Fibroblast of skin of left biceps (primary cell): ENCODE results near the gene WNT2.
"Not testable (repeated sequence)": the region's sequence is repeated elsewhere in the genome, so short reads cannot be mapped to it uniquely, and the experiment has no call there.

ENCODE experiments used
- DNase-seq, 2 experiments: peaks; one replicate each; pipeline ENCODE4 v3.0.0-alpha.2; 2013; ENCODE audit warnings: low read depth in 2 of 2

WNT2 gene

DNA sequence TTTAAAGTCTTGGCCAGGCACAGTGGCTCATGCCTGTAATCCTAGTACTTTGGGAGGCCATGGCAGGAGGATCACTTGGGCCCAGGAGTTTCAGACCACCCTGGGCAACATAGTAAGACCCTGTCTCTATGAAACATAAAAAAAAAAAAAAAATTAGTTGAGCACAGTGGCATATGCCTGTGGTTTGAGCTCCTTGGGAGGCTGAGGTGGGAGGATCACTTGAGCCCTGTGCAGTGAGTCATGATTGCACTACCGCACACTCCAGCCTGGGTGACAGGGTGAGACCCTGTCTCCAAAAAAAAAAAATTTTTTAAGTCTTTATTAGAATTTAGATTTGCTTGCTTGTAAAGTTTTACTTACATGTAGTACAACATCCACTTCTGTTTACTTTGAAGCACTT lies 14.0 kb downstream of the WNT2 start:
- no peak for DNase-seq

DNA sequence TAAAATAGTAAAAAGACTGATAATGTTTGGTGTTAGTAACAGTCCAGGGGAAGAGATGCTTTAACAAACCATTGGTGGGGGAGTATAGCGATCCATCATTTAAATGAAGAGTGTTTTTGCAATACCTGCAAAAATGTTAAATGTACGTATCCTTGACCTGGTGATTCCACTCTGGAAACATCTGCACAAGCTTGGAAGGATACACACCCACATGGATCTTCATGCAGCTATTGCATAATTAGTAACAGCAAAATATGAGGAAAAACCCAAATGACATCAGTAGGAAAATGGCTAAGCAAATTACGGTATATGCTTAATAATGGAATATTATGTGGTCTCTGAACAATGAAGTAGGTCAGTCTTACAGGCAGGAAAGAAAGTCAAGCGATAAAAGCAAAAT lies 20.5 kb downstream of the WNT2 start:
- no peak for DNase-seq

DNA sequence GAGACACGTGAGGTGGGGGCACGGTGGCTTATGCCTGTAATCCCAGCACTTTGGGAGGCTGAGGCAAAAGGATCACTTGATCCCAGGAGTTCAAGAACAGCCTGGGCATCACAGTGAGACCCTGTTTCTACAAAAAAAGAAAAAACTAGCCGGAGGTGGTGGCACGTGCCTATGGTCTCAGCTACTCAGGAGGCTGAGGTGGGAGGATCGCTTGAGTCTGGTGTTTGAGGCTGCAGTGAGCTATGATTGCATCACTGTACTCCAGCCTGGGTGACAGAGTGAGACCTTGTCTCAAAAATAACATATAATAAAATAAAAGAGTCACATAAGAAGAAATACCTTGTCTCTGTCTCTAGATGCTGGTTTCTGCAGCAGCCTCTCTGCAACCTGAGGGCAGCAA lies 22.4 kb downstream of the WNT2 start:
- DNase-seq = not testable (repeated sequence)

DNA sequence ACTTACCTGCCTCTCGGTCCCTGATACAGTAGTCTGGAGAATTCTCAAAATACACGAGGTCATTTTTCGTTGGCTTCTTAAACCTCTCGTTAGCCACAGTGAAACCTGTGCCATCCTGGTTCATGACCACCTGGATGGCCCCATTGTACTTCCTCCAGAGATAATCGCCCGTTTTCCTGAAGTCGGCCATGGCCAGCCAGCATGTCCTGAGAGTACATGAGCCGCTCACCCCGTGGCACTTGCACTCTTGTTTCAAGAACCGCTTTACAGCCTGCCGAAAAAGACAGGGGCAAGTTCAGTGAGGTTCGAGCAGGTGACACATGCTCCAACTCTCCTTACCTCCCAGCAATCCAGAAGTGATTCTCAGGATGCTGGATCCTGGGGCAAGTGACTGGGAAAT lies 25.3 kb downstream of the WNT2 start:
- DNase-seq = no peak

DNA sequence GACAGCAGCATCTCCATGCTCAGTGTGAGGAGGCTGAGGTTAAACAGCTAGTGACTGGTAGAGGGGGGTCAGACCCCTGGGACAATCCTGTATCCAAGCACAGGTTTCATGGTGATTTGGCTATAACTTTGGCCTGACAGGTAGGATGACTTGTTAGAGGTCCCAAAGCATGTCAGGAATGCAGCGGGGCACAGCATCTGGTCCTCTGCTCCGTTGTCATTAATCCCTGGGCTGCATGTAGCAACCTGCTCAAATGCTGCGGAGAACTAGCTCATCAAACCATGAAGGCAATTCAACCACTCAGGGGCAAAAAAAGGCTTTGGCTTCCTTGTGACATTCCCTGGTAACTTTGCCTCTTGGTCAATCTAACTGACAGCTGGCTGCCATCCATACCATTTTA lies 26.8 kb downstream of the WNT2 start:
- DNase-seq = no peak

DNA sequence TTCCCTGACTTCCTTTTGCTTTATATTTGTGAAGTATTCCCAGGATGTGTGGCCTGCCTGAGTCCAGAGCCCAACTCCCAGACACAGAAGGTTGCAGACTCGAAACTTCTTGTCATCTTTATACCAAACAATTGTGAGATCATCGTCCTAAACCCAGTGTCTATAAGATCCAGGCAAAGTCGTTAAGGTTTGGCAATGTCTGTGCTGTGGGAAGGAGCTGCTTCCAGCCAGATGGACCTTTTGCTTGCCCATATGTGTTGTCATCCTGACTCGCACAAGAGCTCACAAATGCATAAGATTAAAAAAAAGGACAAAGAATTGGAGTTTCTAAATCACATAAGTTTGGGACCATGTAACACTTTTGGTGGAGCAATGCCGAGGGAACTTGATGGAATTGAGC lies 37.0 kb downstream of the WNT2 start:
- no peak for DNase-seq

DNA sequence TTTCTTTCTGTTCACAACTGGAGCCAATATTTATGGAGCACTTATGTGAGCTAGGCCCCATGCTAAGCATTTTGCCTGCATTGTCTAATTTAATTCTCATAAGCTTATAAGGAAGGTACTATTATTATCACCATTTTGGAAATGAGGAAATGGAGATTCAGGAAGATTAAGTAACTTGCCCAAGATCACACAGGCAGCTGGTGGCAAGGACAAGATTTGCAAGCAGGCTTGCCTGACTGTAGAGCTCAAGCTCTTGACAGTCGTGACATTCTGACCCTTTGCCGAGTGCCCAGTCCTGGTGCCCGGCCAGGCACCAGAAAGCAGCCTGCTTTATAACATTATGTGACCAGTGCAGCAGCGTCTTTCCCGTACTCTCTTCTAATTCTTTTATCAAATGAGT lies 38.2 kb downstream of the WNT2 start:
- no peak for DNase-seq

DNA sequence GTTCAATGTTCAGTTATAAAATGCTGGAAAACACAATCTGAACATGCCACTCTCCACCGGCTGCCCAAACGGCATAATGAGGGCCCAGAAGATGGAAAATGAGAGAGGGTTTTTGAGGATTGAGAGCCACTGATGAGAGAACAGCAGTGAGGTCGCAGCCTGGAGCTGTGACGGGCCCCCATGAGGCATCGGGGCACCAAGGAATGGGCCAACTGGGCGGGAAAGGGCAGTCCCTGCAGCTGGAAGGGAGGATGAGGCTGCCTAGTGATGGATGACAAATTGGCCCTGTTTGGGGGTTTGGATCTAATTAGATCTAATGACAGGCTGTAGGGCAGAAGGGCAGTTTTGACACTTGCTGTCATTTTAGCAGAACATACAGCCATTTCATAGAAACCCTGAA lies 39.1 kb downstream of the WNT2 start:
- DNase-seq = no peak

DNA sequence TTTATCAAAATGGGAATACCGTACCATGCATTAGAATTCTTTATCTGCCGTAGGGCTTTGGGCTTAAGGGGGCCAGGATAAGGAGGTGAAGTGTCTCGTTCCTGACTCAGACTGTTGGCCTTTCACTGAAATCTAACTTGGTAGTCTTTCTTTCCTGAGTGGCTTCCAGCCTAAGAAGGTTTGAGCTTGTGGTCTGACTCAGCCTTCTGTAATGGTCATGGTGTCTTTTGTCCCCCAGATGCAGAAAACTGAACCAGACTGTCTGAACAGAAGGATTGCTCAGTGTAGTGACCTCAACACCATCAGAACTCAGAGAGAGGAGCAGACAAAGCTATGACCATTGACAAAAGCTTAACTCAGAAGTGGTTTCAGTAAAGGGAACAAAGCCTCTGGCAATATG lies 39.5 kb downstream of the WNT2 start:
- DNase-seq = peak in 1 of 2 experiments; percentile 41

DNA sequence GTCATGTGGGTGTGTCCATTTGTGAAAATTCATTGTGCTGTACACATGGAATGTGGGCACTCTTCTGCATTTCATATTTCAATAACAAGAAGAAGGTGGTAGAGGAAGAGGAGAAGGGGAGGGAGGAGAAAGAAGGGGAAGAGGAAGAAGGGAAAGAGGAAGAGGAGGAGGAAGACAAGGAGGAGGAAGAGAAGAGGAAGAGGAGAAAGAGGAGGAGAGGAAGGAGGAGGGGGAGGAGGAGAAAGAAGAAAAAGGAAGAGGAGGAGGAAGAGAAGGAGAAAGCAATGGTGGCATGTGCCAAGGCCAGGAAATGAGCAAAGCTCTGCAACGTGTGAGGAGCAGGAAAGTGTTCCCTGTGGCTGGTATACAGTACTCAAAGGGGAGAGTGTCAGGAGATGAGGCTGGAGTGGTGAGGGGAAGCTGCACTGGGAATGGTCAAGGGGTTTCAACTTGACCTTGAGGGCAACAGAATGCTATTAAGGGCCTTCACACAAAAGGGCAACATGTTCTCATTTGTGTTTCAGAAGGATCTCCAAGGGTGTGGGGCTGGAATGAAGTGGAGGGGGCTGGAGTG lies 40.5 kb downstream of the WNT2 start:
- no peak for DNase-seq

DNA sequence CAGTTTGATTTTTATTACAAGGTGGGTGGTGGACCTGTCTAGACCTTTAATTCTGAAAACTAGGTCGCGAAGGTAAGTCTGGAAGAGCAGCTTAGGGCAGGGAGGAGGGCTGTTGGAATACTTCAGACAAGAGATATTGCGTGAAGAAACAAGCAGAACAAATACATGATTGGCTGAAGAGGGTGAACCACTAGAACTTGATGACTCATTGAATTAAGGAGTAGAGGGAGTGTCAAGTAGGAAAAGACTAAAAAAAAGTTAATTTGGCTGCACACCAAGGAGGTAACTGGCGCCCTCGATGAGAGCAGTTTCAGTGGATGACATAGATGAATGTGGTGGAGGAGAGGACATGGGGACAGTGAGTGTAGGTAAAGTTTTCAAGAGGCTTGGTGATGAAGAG lies 41.3 kb downstream of the WNT2 start:
- DNase-seq = no peak

DNA sequence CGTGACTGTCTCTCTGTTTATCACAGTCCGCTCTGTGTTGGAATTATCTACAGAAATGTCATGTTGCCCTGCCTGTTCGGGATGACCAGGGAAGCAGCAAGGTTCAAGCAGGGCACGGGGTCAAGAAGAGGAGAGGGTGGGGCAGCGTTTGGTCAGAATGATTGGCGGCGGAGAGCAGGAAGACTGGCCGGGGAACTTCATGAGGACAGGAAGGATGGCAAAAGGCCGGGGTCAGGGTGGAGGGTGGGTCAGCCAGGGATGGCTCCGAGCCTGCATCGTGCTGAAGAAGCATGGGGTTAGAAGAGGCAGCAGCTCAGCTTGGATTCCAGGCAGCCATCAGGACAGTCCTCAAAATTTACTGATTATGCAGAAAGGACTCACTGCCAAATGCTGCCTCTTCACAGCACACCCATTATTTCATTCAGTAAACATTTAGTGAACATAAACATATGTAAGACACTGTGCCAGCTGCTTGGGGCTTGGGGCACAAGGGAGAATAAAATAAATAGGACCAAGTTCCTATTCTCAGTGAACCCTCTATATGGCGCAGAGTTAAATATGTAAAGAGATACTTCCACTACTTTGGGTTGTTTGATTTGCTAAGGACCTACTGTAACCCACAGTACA lies 42.8 kb downstream of the WNT2 start:
- no peak for DNase-seq

DNA sequence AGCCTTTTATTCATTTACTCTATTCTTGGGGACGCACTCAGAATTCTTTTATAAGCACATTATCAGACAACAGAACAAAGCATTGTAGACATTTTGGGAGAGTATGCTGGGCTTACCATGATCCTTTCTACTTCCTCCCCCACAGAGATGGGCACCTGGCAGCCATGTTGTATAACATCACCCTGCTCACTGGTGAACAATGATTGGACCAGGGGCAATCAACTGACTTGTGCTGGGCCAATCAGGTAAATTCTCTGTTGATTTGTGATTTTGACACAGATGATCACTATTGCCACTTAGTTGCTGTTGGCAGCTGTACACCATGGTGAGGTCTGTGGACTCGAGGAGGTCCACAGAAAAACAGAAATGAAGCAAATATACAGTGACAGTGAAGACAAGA lies 43.7 kb downstream of the WNT2 start:
- no peak for DNase-seq

DNA sequence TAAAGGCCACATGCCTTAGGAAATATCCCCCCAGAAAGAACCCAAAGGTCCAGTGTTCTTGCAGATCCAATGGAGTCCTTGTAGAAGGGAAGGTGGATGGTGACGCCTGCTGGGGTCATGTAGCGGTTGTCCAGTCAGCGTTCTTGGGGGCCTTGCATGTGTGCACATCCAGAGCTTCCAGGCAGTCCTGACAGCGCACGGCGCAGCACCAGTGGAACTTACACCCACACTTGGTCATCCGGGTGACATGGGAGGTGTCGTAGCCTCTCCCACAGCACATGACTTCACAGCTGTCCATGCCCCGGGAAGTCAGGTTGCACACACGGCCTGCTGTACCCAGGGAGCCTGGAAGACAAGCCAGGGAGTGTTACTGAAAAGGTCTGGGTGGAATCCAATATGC lies 44.8 kb downstream of the WNT2 start:
- no peak for DNase-seq

DNA sequence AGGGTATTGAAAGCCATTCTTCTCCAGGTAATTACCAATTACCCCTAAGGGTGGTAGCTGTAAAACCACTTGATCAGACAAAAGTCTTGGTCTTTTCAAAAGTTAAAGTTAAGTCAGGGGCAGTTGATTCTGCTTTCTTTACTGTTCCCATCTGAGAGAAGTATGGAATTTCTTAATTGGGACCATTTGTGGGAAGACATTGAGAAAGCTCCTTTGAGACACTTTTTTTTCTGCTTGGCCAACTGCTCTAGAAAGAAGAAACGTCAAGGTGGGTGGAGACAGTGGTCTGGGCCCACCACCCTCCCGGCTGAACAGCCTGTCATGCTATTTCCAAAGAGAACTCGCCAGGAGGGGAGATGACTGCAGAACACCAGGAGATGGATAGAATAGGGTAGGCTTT lies 45.3 kb downstream of the WNT2 start:
- no peak for DNase-seq

DNA sequence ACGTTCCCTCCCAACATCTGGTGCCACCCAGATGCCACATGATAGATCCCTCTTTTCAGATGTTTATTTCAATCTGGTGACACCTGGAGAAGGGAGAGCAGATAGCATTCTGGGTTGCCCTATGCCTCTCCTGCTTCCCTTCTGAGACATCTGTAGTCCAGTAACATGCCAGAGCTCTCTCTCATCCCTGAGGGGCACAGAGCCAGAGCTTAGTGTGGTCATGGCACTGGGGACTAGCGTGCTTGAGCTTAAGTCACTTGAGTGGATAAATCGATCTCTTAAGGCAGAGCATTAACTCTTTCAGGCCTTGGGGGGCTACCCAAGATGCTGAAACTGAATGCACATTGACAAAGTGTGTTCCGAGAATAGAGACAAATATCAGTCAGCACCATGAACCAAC lies 47.9 kb downstream of the WNT2 start:
- no peak for DNase-seq

DNA sequence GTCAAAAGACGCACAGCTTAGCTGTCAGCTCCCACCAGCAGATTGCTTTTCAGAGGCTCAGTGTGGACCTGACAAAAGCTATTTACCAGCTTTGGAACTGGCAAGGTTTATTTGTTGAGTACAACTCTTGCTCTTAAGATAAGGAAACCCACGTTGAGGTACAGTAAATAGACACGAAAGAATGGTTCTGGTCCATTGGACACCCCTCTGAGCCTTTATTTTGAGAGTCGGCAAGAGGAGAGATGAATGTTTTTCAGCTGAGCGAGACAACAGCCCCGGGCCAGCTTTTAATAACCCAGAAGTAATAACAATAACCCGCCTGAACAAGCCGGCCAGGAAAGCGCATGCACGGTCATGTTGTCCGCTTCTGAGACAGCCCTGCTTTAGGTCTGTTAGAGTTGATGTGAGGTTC lies 49.0 kb downstream of the WNT2 start:
- no peak for DNase-seq

DNA sequence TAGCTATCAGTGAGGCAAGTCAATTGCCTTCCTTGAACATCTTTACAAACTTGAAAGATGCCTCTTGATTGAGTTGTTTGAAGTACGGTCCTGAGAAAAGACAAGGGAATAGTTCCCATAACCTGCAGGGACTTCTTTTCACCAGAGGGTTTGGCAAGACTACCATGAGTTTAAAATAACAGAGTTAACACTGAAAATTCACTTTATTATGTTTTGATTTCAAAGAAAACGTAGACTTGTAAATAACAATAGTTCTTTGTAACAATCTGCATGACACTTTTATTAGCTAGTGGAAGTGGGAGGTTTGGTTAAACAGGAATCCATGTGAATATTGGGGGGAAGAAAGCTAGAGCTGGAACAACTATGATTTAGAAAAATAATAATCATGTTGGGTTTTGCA lies 49.5 kb downstream of the WNT2 start:
- no peak for DNase-seq

DNA sequence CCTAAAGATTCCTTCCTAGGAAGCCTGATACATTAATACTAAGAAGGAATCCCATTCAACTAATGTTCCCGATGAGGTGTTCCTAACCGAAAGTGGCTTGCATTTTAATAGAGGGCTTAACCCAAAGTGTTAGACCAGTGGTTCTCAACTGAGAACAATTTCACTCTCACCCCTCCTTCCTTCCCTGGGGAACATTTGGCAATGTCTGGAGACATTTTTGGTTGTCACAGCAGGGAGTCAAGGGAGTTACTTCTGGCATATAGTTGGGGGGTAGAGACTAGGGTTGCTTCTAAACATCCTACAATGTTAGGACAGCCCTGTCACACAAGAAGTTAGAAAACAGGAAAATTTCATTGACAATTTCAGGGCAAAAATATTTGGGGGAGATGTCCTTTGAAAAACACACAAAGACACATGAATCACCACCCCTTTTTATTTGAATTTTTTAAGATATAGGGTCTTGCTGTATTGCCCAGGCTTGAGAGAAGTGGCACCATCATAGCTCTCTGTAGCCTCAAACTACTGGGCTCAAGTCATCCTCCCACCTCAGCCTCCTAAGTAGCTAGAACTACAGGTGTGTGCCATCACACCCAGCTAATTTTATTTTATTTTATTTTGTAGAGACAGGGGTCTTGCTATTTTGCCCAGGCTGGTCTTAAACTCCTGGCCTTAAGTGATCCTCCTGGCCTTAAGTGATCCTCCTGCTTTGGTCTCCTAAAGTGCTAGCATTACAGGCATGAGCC lies 50.7 kb downstream of the WNT2 start:
- no peak for DNase-seq

DNA sequence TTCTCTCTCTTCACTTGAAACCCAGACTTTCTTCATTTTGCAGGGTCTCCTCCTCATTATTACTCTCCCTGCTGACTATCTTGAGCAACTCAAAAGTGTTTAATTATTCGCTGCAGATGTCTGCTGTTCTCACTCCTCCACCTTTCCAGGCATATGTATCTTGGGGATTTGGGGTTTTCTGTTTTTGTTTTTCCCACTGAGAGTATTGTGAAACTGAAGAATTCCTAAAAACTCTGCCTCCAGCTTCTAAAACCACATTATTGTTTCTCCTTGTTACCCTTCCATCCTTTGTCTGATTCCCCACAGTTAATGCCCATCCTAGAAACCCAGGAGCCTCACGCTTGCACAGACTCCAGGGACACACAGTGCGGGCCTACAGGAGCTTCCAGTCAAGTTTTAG lies 51.3 kb downstream of the WNT2 start:
- DNase-seq = no peak

DNA sequence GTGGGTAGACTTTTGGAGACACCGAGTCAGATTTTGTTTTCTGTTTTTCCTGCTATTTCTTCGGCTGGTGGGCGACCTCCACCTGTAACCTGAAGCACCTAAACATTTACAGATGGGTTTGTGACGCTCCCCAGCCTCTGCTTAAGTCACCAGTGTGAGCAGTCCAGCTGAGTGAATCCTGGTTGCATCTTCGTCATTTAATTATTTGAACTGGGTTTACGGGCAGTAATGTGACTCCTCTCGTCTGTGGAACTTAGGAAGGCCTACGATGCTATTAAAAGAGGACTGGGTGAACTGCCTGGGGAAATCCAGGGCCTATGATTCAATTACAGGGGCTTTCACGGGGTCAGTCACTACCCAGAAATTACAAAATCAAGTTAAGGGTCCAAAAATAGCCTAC lies 52.5 kb downstream of the WNT2 start:
- DNase-seq = no peak

DNA sequence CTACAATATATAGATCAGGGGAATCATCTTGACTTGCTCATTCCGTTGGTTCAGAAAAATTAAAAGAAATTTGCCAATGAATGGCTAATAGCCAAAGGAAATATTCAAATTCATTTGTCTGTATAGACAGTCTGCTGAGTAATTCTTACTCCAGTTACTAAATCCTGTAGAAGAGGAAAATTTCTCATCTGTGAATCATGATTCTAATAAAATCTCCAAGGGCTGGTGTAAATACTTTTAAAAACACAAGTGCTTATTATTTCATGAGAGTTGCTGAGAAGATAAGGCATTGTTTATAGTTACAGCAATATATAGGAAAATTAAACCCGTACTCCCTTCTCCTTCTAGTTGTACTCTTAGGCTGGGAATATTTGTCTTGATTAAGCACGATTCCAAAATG lies 53.0 kb downstream of the WNT2 start:
- DNase-seq = peak in 1 of 2 experiments; percentile 61

DNA sequence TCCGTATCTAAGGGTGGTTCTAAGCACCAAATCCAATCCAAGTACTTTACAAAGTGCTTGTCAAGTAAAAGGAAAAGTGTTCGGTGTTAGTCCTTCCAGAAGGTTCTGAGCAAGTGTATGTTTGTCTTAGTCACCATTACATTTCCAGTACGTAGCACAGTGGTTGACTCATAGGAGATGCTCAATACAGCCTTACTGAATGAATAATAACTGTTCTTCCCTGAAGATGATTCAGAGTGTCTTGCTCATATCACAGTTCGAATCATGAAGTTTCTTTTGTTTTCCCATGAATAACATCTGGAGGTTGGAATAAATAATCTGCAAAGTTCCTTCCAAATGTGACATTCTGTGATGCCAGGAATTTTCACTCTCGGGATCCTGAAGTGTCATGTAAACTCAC lies 53.4 kb downstream of the WNT2 start:
- peak; percentile 79 to 83 for DNase-seq

DNA sequence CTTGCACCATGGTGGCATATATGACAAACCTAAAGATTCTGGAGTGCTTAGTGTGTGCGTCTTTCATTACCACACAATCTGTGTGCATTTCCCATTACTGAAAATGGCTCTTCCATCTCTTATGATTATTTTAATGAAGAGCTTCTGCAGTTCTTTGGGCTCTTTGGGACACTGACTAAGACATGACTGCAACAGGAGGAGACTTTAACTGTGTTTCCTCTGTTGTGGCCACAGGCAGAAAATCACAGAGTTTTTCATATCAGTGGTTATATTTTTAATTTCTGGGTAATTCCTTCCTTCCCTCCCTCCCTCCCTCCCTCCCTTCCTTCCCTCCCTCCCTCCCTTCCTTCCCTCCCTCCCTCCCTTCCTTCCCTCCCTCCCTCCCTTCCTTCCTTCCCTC lies 58.1 kb downstream of the WNT2 start:
- no peak for DNase-seq
